DND-41 (cell line): Measurements from ENCODE around the gene TRAF2.

Source experiments
- EZH2 ChIP-seq: IDR thresholded peaks from 3 replicates; pipeline ENCODE4 v1.6.1; 2012; ENCODE audit warnings: borderline replicate concordance, low read depth, mild to moderate bottlenecking, moderate library complexity, low read length, inconsistent platforms; ENCODE audit not compliant: severe bottlenecking
- TF ChIP-seq, protein P1 (sequence below): IDR thresholded peaks from 2 replicates; pipeline ENCODE4 v1.5.1; 2012; ENCODE audit warnings: borderline replicate concordance, low read length, moderate library complexity, mild to moderate bottlenecking; ENCODE audit not compliant: poor library complexity, severe bottlenecking; ENCODE audit errors: extremely low read depth

- TF ChIP-seq, protein P1, sequence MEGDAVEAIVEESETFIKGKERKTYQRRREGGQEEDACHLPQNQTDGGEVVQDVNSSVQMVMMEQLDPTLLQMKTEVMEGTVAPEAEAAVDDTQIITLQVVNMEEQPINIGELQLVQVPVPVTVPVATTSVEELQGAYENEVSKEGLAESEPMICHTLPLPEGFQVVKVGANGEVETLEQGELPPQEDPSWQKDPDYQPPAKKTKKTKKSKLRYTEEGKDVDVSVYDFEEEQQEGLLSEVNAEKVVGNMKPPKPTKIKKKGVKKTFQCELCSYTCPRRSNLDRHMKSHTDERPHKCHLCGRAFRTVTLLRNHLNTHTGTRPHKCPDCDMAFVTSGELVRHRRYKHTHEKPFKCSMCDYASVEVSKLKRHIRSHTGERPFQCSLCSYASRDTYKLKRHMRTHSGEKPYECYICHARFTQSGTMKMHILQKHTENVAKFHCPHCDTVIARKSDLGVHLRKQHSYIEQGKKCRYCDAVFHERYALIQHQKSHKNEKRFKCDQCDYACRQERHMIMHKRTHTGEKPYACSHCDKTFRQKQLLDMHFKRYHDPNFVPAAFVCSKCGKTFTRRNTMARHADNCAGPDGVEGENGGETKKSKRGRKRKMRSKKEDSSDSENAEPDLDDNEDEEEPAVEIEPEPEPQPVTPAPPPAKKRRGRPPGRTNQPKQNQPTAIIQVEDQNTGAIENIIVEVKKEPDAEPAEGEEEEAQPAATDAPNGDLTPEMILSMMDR: no peak
- no peak for TF ChIP-seq EZH2
These were observed 34.2 kb upstream of the TRAF2 start, which contains the start of gene MAMDC4 for GRCh38 chr9:136851941-136852663.
